Right lung (tissue), 5 donors: ENCODE data around the gene LRMDA. TPM values are rescaled to one million over a fixed set of nuclear protein-coding genes. Genes with fewer than 3 reads are reported as not detected.

ENCODE experiments used
- DNase-seq, 2 donors: peaks; one replicate each; pipeline ENCODE4 v3.0.0-alpha.2; 2013
- polyA plus RNA-seq, 5 donors: library from polyadenylated mRNA; unstranded; fragments of 120-200 nt; gene quantifications; one replicate each; pipeline versions ENCODE4 v1.2.1 to v1.2.3, GENCODE V29; 2013; ENCODE audit warnings: inconsistent platforms in 1 of 5, low replicate concordance in 1 of 5; ENCODE audit not compliant: insufficient read length in 5 of 5, insufficient read depth in 1 of 5

Gene LRMDA
- polyA plus RNA-seq, 5 donors: 13.4 to 23.1 (median 19.1) TPM

GRCh38 chr10:75441682-75442081 lies 10.3 kb downstream of the LRMDA start:
- no peak for DNase-seq

- DNase-seq: no peak
Observed at GRCh38 chr10:75443362-75443761, 11.9 kb downstream of the LRMDA start.

- DNase-seq: no peak
Observed at GRCh38 chr10:75444781-75445386, 13.5 kb downstream of the LRMDA start.

- no peak for DNase-seq
Observed at GRCh38 chr10:75446508-75446907, 15.1 kb downstream of the LRMDA start.

GRCh38 chr10:75448166-75448565 lies 16.7 kb downstream of the LRMDA start:
- DNase-seq: no peak

- DNase-seq: no peak
Observed at GRCh38 chr10:75449382-75450074, 18.1 kb downstream of the LRMDA start.

- no peak for DNase-seq
Observed at GRCh38 chr10:75450075-75450445, 18.6 kb downstream of the LRMDA start.

GRCh38 chr10:75450644-75451640 lies 19.5 kb downstream of the LRMDA start:
- DNase-seq: no peak

- DNase-seq: no peak
Observed at GRCh38 chr10:75451831-75452230, 20.4 kb downstream of the LRMDA start.

- DNase-seq: no peak
Observed at GRCh38 chr10:75452997-75453396, 21.6 kb downstream of the LRMDA start.

GRCh38 chr10:75456122-75456521 lies 24.7 kb downstream of the LRMDA start:
- no peak for DNase-seq

- DNase-seq: no peak
Observed at GRCh38 chr10:75460059-75460458, 28.6 kb downstream of the LRMDA start.

- no peak for DNase-seq
Observed at GRCh38 chr10:75461672-75462649, 30.5 kb downstream of the LRMDA start.

GRCh38 chr10:75462865-75463264 lies 31.4 kb downstream of the LRMDA start:
- no peak for DNase-seq

- no peak for DNase-seq
Observed at GRCh38 chr10:75464478-75465449, 33.3 kb downstream of the LRMDA start.

GRCh38 chr10:75465450-75465827 lies 34.0 kb downstream of the LRMDA start:
- DNase-seq: no peak

- no peak for DNase-seq
Observed at GRCh38 chr10:75466001-75466400, 34.6 kb downstream of the LRMDA start.

GRCh38 chr10:75466886-75467285 lies 35.5 kb downstream of the LRMDA start:
- no peak for DNase-seq

GRCh38 chr10:75468612-75469005 lies 37.2 kb downstream of the LRMDA start:
- no peak for DNase-seq

GRCh38 chr10:75469006-75469616 lies 37.7 kb downstream of the LRMDA start:
- peak; percentile 59 to 67 for DNase-seq
